OCI-LY1 (cell line): Measurements from ENCODE around the gene AJM1.
"Not testable (repeated sequence)": the region's sequence is repeated elsewhere in the genome, so short reads cannot be mapped to it uniquely, and the experiment has no call there.

ENCODE experiments used
- H2AFZ ChIP-seq: fragments of 200-600 bp; sonication (generic), shearing (Covaris generic); 2 replicates; pipeline ENCODE4 v1.6.0; 2014; ENCODE audit warnings: antibody characterized with exemption, mild to moderate bottlenecking, low read length
- H3F3A ChIP-seq: fragments of 200-600 bp; sonication (generic), shearing (Covaris generic); 2 replicates; pipeline ENCODE4 v1.6.0; 2014; ENCODE audit warnings: mild to moderate bottlenecking, antibody characterized with exemption, low read length, moderate library complexity; ENCODE audit not compliant: insufficient read depth
- H3K27ac ChIP-seq: fragments of 200-600 bp; sonication (generic); 2 replicates; pipeline ENCODE4 v1.5.1; 2014; ENCODE audit warnings: low read length, mixed run types, mild to moderate bottlenecking, low read depth; ENCODE audit not compliant: poor library complexity, severe bottlenecking
- H3K27me3 ChIP-seq: fragments of 200-600 bp; sonication (generic); 2 replicates; pipeline ENCODE4 v1.6.0; 2014; ENCODE audit warnings: antibody characterized with exemption, mild to moderate bottlenecking, low read length, moderate library complexity; ENCODE audit not compliant: insufficient read depth
- H3K36me3 ChIP-seq: fragments of 200-600 bp; sonication (generic); 2 replicates; pipeline ENCODE4 v1.6.1; 2014; ENCODE audit warnings: mild to moderate bottlenecking, antibody characterized with exemption, low read length, moderate library complexity, mixed read lengths; ENCODE audit not compliant: insufficient read depth
- H3K4me1 ChIP-seq: fragments of 200-600 bp; sonication (generic); 2 replicates; pipeline ENCODE4 v1.5.1; 2014; ENCODE audit warnings: mild to moderate bottlenecking, low read length, moderate library complexity; ENCODE audit not compliant: insufficient read depth, severe bottlenecking
- H3K4me2 ChIP-seq: fragments of 200-600 bp; sonication (generic), shearing (Covaris generic); 2 replicates; pipeline ENCODE4 v1.6.1; 2014; ENCODE audit warnings: low read length
- H3K4me3 ChIP-seq: fragments of 200-600 bp; sonication (generic); 2 replicates; pipeline ENCODE4 v1.5.1; 2014; ENCODE audit warnings: low read length, low read depth, mild to moderate bottlenecking, mixed read lengths; ENCODE audit not compliant: poor library complexity, severe bottlenecking
- H3K79me2 ChIP-seq: fragments of 200-600 bp; shearing (Covaris generic); 2 replicates; pipeline ENCODE4 v1.6.1; 2016; ENCODE audit warnings: mixed run types, low read length, mixed read lengths; ENCODE audit not compliant: insufficient read depth
- H3K9ac ChIP-seq: fragments of 200-600 bp; sonication (generic), shearing (Covaris generic); 2 replicates; pipeline ENCODE4 v1.6.1; 2014; ENCODE audit warnings: mild to moderate bottlenecking, low read length, mixed read lengths
- H3K9me2 ChIP-seq: fragments of 200-600 bp; sonication (generic), shearing (Covaris generic); 2 replicates; pipeline ENCODE4 v1.6.1; 2014; ENCODE audit warnings: low read depth, mild to moderate bottlenecking, low read length, mixed read lengths
- H3K9me3 ChIP-seq: fragments of 200-600 bp; shearing (Covaris generic); 2 replicates; pipeline ENCODE4 v1.6.1; 2014; ENCODE audit warnings: low read length, mixed read lengths
- H4K20me1 ChIP-seq: fragments of 200-600 bp; sonication (generic), shearing (Covaris generic); 2 replicates; pipeline ENCODE4 v1.6.0; 2016; ENCODE audit warnings: mild to moderate bottlenecking, low read length; ENCODE audit not compliant: insufficient read depth
- EZH2 ChIP-seq: fragments of 200-600 bp; sonication (generic), shearing (Covaris generic); IDR thresholded peaks from 2 replicates; pipeline ENCODE4 v1.8.0; 2017; ENCODE audit warnings: borderline replicate concordance, mixed run types, mild to moderate bottlenecking, antibody characterized with exemption, low read length, moderate library complexity, mixed read lengths
- TF ChIP-seq, protein P1 (sequence below): fragments of 200-600 bp; sonication (generic), shearing (Covaris generic); IDR thresholded peaks from 2 replicates; pipeline ENCODE4 v1.5.1; 2017; ENCODE audit warnings: mild to moderate bottlenecking, antibody characterized with exemption, low read length, moderate library complexity, mixed read lengths

AJM1 gene

DNA sequence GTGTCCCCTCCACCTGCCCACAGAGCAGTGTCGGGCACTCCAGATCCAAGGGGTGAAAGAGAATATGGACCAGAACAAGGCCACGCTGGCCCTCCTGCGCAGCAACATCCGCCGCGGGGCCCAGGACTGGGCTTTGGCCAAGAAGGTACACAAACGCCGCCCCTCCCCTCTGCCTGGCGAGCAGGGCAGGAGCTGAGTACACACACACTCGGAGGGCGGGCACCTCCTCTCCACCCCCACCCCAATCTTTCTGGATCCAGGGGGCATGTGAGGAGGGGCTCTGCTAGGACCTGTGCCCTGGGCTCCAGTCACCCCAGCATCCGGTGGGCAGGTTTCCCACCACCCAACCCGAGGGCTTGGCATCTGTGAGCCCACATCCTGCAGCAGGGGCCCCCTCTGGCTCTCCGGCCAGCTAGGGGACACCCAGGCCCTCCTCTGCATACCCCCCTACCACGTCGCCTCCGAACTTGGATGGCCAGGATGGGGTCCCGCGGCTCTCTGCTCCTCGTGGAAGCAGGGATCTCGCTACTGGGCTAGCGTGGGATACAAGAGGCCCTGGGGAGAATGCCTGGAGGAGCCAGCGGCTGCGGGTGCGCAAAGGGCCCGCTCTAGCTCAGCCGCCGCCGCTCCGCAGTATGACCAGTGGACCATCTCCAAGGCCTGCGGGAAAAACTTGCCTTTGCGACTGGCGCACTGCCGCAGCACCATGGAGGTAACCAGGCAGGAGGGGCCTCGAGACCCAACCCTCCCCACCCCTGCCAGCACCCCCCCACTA lies 43.0 kb upstream of the AJM1 start:
- Histone ChIP-seq H3K4me3 (peak overlapping the region; percentile 57), H3K9me3 (no peaks in the 10 kb centered on the region), H3K36me3 (no peaks in the 10 kb centered on the region; the same call in 1 of the 2 replicates), H3K4me1 (peaks cover 33% of the 10 kb centered on the region), H3K27me3 (peaks cover 8% of the 10 kb centered on the region; the same call in 1 of the 2 replicates), H3K9me2 (no peaks in the 10 kb centered on the region), H3K27ac (no peak overlapping the region), H3K9ac (peak overlapping the region; percentile 23; the same call in 1 of the 2 replicates), H3K4me2 (peak overlapping the region; percentile 75), H3F3A (no peaks in the 10 kb centered on the region), H2AFZ (no peak overlapping the region), H4K20me1 (no peaks in the 10 kb centered on the region), H3K79me2 (no peaks in the 10 kb centered on the region)
- no peak for TF ChIP-seq EZH2
- TF ChIP-seq, protein P1, sequence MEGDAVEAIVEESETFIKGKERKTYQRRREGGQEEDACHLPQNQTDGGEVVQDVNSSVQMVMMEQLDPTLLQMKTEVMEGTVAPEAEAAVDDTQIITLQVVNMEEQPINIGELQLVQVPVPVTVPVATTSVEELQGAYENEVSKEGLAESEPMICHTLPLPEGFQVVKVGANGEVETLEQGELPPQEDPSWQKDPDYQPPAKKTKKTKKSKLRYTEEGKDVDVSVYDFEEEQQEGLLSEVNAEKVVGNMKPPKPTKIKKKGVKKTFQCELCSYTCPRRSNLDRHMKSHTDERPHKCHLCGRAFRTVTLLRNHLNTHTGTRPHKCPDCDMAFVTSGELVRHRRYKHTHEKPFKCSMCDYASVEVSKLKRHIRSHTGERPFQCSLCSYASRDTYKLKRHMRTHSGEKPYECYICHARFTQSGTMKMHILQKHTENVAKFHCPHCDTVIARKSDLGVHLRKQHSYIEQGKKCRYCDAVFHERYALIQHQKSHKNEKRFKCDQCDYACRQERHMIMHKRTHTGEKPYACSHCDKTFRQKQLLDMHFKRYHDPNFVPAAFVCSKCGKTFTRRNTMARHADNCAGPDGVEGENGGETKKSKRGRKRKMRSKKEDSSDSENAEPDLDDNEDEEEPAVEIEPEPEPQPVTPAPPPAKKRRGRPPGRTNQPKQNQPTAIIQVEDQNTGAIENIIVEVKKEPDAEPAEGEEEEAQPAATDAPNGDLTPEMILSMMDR, result no peak

DNA sequence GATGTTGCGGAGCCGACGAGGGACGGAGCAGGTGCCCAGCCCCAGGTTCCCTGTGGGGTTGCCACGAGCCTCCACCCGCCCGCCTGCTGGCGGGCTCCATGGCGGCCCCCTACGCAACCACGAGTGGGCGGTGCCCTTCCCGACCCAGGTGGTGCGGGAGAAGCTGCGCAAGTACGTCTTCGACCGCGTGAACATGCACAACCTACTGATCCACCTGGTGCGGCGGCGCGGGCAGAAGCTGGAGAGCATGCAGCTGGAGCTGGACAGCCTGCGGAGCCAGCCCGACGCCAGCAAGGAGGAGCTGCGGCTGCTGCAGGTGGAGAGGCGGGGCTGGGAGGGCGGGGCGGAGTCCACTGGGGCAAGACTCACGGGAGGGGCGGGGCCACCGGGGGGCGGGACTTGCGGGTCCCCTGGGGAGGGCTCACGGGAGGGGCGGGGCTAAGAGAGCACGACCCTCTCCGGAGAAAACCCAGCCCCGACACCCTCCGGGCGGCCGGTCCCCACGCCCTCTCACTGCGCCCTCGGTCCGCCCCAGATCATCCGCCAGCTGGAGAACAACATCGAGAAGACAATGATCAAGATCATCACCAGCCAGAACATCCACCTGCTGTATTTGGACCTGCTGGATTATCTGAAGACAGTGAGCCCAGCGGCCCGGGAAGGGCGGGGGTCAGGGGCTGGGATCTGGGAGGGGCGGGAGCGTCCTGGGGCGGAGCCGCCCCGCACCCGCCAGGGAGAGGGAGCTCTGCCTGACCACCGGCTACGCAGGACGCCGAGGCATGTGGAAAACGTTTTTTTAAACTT lies 42.2 kb upstream of the AJM1 start:
- peak overlapping the region; percentile 75 for H3K4me2 ChIP-seq
- H3K27ac ChIP-seq, result no peak overlapping the region
- H3K9me2 ChIP-seq, result no peaks in the 10 kb centered on the region
- no peaks in the 10 kb centered on the region for H3K79me2 ChIP-seq
- no peaks in the 10 kb centered on the region for H4K20me1 ChIP-seq
- TF ChIP-seq, protein P1, result no peak
- no peak for TF ChIP-seq EZH2
- H3K27me3 ChIP-seq, result peaks cover 8% of the 10 kb centered on the region; the same call in 1 of the 2 replicates
- peaks cover 33% of the 10 kb centered on the region for H3K4me1 ChIP-seq
- H3K4me3 ChIP-seq, result peak overlapping the region; percentile 57
- no peaks in the 10 kb centered on the region for H3F3A ChIP-seq
- H3K9me3 ChIP-seq, result no peaks in the 10 kb centered on the region
- peak overlapping the region; percentile 23; the same call in 1 of the 2 replicates for H3K9ac ChIP-seq
- H2AFZ ChIP-seq, result no peak overlapping the region
- H3K36me3 ChIP-seq, result no peaks in the 10 kb centered on the region

DNA sequence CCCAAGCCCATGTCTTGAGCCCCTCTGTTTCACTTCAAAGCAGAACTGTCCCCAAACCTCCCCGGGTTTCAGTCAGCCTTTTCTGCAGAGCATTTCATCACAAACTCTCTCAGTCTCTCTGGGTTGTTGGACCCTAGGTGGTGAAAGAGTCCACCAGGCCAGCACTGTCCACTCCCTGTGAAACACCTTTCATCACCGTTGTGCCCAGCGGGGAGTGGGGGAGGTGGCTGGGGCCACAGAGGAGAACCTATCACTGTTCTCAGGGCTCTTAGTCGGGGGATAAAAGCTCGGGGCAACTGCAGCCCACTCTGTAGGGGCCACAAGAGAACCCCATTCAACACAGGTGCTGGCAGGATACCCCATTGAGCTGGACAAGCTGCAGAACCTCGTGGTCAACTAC lies 40.0 kb upstream of the AJM1 start:
- H4K20me1 ChIP-seq, result no peaks in the 10 kb centered on the region
- no peaks in the 10 kb centered on the region for H3K9me3 ChIP-seq
- no peaks in the 10 kb centered on the region for H3K9me2 ChIP-seq
- H3K4me2 ChIP-seq, result no peak overlapping the region
- no peak overlapping the region for H3K27ac ChIP-seq
- peaks cover 8% of the 10 kb centered on the region; the same call in 1 of the 2 replicates for H3K27me3 ChIP-seq
- H3K9ac ChIP-seq, result no peak overlapping the region
- H3K4me1 ChIP-seq, result peaks cover 36% of the 10 kb centered on the region
- no peak for TF ChIP-seq EZH2
- TF ChIP-seq, protein P1, result no peak
- H3F3A ChIP-seq, result no peaks in the 10 kb centered on the region
- no peak overlapping the region for H3K4me3 ChIP-seq
- no peak overlapping the region for H2AFZ ChIP-seq
- no peaks in the 10 kb centered on the region for H3K79me2 ChIP-seq
- peaks cover 14% of the 10 kb centered on the region for H3K36me3 ChIP-seq

DNA sequence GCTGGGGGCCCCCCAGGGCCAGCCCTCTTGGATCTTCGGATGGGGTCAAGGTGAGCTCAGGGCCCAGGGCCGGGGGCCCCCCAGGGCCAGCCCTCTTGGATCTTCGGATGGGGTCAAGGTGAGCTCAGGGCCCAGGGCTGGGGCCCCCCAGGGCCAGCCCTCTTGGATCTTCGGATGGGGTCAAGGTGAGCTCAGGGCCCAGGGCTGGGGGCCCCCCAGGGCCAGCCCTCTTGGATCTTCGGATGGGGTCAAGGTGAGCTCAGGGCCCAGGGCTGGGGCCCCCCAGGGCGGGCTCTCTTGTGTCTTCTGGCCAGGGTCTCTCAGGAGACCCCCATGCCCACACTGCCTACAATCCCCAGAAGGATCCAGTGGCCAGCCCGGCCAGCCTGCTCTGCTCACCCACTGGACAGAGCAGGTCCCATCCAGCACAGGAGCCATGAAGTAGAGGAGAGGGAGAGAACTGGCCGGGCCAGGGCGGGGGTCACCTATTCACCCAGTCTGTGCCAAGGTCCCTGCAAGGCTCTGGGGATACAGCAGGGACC lies 39.2 kb upstream of the AJM1 start:
- not testable (repeated sequence) for H3K79me2 ChIP-seq, H3K27ac ChIP-seq
- peaks cover 36% of the 10 kb centered on the region for H3K4me1 ChIP-seq

More for the DNA sequence above, 39.2 kb upstream of the AJM1 start:
- H3K27me3 ChIP-seq, H3K9me2 ChIP-seq, H3K4me2 ChIP-seq, H3F3A ChIP-seq, H4K20me1 ChIP-seq, H3K4me3 ChIP-seq, H3K9ac ChIP-seq, H3K9me3 ChIP-seq, H2AFZ ChIP-seq: not testable (repeated sequence)
- peaks cover 14% of the 10 kb centered on the region for H3K36me3 ChIP-seq
